Heart left ventricle (tissue), 16 donors: ENCODE measurements around the gene TNFRSF4. TPM values are rescaled to one million over a fixed set of nuclear protein-coding genes. Genes with fewer than 3 reads are reported as not detected.
A peak's percentile ranks its signal among the peaks of the same experiment; 100 is the strongest.

Source experiments
- ATAC-seq, 4 donors: fragments of 200-7000 bp; cut with Tn5 transposase; one replicate each; pipeline ENCODE4 v1.9.1; 2020 to 2022; ENCODE audit warnings: moderate library complexity in 4 of 4, mild to moderate bottlenecking in 3 of 4, moderate number of reproducible peaks in 1 of 4
- DNase-seq, 5 donors: peaks; one replicate each; pipeline ENCODE4 v3.0.0-alpha.2; 2020
- H3K27ac ChIP-seq, 12 donors: fragments of 200-600 bp; sonication (generic) in 4 of 12; one replicate each; pipeline versions ENCODE4 v1.5.0 to v1.8.0; 2016 to 2022; ENCODE audit warnings: mild to moderate bottlenecking in 2 of 12
- H3K27me3 ChIP-seq, 9 donors: fragments of 200-600 bp; sonication (generic) in 2 of 9; one replicate each; pipeline versions ENCODE4 v1.5.1 to v1.8.0; 2016 to 2022; ENCODE audit warnings: mild to moderate bottlenecking in 3 of 9
- H3K36me3 ChIP-seq, 9 donors: fragments of 200-600 bp; sonication (generic) in 2 of 9; one replicate each; pipeline versions ENCODE4 v1.5.0 to v1.8.0; 2018 to 2022; ENCODE audit warnings: mild to moderate bottlenecking in 2 of 9
- H3K4me1 ChIP-seq, 12 donors: fragments of 200-600 bp; sonication (generic) in 4 of 12; one replicate each; pipeline versions ENCODE4 v1.5.0 to v1.8.0; 2016 to 2022; ENCODE audit warnings: mild to moderate bottlenecking in 3 of 12
- H3K4me3 ChIP-seq, 12 donors: fragments of 200-600 bp; sonication (generic) in 4 of 12; one replicate each; pipeline versions ENCODE4 v1.5.0 to v1.8.0; 2017 to 2022; ENCODE audit warnings: mild to moderate bottlenecking in 9 of 12, moderate library complexity in 4 of 12
- H3K9me3 ChIP-seq, 12 donors: fragments of 200-600 bp; sonication (generic) in 4 of 12; one replicate each; pipeline versions ENCODE4 v1.5.0 to v1.8.0; 2016 to 2022; ENCODE audit warnings: mild to moderate bottlenecking in 1 of 12
- CTCF ChIP-seq, 12 donors: fragments of 200-600 bp; sonication (generic) in 4 of 12; IDR thresholded peaks; one replicate each; pipeline versions ENCODE4 v1.5.0 to v1.8.0; 2018 to 2022; ENCODE audit warnings: antibody characterized with exemption in 12 of 12, mild to moderate bottlenecking in 5 of 12
- POLR2A ChIP-seq, 2 donors: fragments of 450-650 bp; IDR thresholded peaks; one replicate each; pipeline ENCODE4 v1.6.1; 2017; ENCODE audit warnings: antibody characterized with exemption in 2 of 2, mild to moderate bottlenecking in 2 of 2, moderate library complexity in 2 of 2
- WGBS, 4 donors: extraction: QIAGEN DNeasy Blood & Tissue Kit in 2 of 4; methylation state at CpG; one replicate each; pipeline versions ENCODE4 v1.1.5 to v1.1.7; 2013 to 2018; 5-methylcytosine and 5-hydroxymethylcytosine counted together
- intact Hi-C, 10 donors: fragments of 100-400 bp; cut with DNase I; formaldehyde crosslinking; loops; one replicate each; pipeline versions ENCODE4 v1.11.1 to v1.14.2; 2022
- polyA plus RNA-seq, 2 donors: library from polyadenylated mRNA; stranded (reverse); fragments of 200-250 nt; gene quantifications; one replicate each; pipeline ENCODE4 v1.2.3, GENCODE V29; 2013
- total RNA-seq, 9 donors: library from RNA; depleted of rRNA in 2 of 9; stranded (reverse); fragments of >200 nt in 2 of 9; fragmentation: NEBNext Ultra II Directional in 3 of 9; extraction: Animal tissue kit (Norgen Biotek cat#: 25700) in 3 of 9; gene quantifications; one replicate each; pipeline versions ENCODE4 v1.1.0 to v1.2.4, GENCODE V29; 2016 to 2023
- donor health status: ischemic (EF 13 %, LVEDD 7.1; RV severe dilation, severe dysfunction).
- donor health status: healthy with polysubstance abuse.
- donor health status: DM: no; HTN: yes; CAD: no.
- donor health status: DM: no; HTN: no; CAD: no.
- donor health status: ischemic (EF 25% LVEDD 6.9; RV normal size, moderate dysfunction).
- donor health status: ischemic (EF 25% LVEDD 5.7; RV mildly dilated, moderate dysfunction).
- donor health status: healthy.
- donor health status: DM: yes; HTN: yes; CAD: no.
- donor health status: ischemic (EF 35%, LVEDD 5.7; RV mildly dilated, moderate dysfunction).
- donor health status: nonischemic (EF 11% LVEDD 7.7; RV severe dilation, severe dysfunction).
- donor health status: DM: yes; HTN: yes; CAD: no.
- donor health status: PGD.
- donor health status: ischemic (EF 29% LVEDD 5.4; RV normal size, mild dysfunction).
- donor health status: nonischemic (EF 23%, LVEDD 6.1; RV moderate dilation, normal function).

Gene TNFRSF4
- total and polyA plus RNA-seq, 11 donors: 1.1 to 23.8 (median 2.7) TPM

DNA sequence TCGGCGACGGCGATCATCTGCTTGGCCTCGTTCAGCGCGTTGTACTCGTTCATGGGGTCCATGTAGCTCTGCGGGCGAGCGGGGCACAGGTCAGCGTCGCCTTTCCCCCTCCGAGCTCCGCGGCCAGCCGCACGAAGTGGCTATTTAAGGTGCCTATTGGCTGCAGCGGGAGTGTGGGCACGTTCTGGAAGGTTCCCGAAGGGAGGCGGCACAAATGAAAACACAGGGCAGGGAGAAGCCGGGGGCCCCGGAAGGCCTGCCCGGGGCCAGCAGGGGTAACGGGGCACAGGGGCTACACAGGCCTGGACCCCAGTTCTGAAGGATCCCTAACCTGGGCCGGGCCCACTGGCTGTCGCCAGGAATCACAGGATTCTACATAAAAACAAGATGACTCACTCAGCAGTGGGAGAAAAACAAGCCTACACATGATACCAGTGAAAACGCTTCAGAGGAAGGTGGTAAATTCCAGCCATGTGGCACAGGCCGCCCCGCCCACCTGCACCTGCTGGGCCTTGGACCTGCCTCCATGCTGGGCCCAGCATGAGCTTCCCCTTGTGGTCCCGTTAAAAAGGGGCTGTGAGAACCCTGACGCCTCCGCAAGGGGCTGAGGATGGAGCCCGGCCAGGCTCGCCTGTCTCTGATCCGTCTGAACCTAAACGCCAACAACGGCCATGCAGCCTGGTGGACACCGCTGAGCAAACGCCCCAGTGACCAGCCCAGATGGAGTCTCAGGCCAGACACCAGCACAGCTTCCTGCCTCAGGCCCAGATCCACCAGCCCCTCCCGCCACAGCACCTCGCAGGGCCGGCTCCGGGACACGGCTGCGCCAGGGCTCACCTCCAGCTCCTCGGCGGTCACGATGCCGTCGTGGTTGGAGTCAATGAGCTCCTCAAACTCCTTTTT lies 3.9 kb upstream of the TNFRSF4 start:
- Histone ChIP-seq H3K27ac (peak overlapping the region in 8 of 12 donors; percentile 54 to 86 (median 70)), H3K36me3 (peaks cover 0 to 71% (median 58%) of the 10 kb centered on the region in 9 donors), H3K27me3 (peaks cover 0 to 2% (median 0%) of the 10 kb centered on the region in 9 donors), H3K9me3 (no peaks in the 10 kb centered on the region), H3K4me1 (peaks cover 0 to 42% (median 20%) of the 10 kb centered on the region in 12 donors), H3K4me3 (peak overlapping the region in 4 of 12 donors; percentile 4 to 32 (median 18))
- WGBS, 4 donors: 85 to 90% (median 89%) methylated on average over 50 to 52 of the region's 52 CpGs
- intact Hi-C loops: no loop called here
- DNase-seq (no peak), ATAC-seq (no peak)
- TF ChIP-seq CTCF (IDR thresholded peaks at IDR 0.05): no peak
- no peak for TF ChIP-seq POLR2A (IDR thresholded peaks at IDR 0.05)

DNA sequence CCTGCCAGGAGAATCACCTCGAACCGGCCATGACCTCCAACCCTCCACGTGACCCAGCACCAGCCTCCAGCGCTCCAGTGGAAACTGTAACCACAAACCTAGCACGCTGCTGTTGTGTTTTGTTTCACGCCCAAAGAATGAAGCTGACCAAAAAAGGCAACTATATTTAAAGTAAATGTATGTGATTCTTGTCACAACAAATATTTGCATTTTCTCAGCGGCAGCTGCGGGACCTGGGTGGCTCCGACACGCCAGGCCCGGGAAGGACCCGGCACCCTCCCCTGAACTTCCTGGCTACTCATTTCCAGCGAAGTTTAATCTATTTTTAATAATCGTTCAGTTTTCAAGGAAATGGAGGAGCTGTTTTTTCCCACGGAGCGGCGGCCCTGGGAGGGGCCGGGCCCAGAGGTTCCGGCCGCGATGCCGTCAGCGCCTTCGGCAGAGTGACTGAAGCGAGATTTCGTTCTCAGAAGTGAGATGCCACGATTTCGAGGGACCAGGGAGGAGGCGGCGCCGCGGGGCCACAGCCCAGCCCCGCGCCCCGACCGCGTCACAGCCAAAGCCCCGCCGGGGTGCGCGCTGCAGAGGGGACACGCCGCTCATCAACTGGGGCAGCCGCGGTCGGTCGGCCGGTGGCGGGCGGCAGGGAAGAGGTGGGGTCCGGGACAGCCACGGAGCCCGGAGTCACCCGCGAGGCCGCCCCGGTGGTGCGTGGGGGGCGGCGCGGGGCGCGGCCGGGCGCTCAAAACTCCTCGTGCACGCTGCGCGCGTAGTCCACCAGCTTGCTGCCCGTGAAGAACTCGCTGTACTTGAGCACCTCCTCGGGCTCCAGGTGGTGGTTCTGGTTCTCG lies 3.0 kb upstream of the TNFRSF4 start:
- WGBS, 4 donors: 75 to 86% (median 84%) methylated on average over 66 to 74 of the region's 74 CpGs
- ATAC-seq (peak in 1 of 4 donors; percentile 34), DNase-seq (no peak)
- intact Hi-C loops: no loop called here
- TF ChIP-seq POLR2A (IDR thresholded peaks at IDR 0.05): no peak
- TF ChIP-seq CTCF (IDR thresholded peaks at IDR 0.05): no peak
- H3K27me3 ChIP-seq: peaks cover 0 to 2% (median 0%) of the 10 kb centered on the region in 9 donors
- H3K36me3 ChIP-seq: peaks cover 0 to 62% (median 50%) of the 10 kb centered on the region in 9 donors
- H3K4me3 ChIP-seq: peak overlapping the region in 5 of 12 donors; percentile 4 to 32 (median 12)
- no peaks in the 10 kb centered on the region for H3K9me3 ChIP-seq
- peaks cover 0 to 46% (median 21%) of the 10 kb centered on the region in 12 donors for H3K4me1 ChIP-seq
- H3K27ac ChIP-seq: peak overlapping the region in 11 of 12 donors; percentile 24 to 86 (median 62)

GRCh38 chr1:1215881-1216605 lies 2.1 kb upstream of the TNFRSF4 start:
- ATAC-seq (no peak), DNase-seq (no peak)
- peak overlapping the region in 9 of 12 donors; percentile 24 to 86 (median 68) for H3K27ac ChIP-seq
- peaks cover 0 to 53% (median 40%) of the 10 kb centered on the region in 9 donors for H3K36me3 ChIP-seq
- H3K4me1 ChIP-seq: peaks cover 0 to 46% (median 21%) of the 10 kb centered on the region in 12 donors
- H3K4me3 ChIP-seq: peak overlapping the region in 1 of 12 donors; percentile 28
- H3K27me3 ChIP-seq: peaks cover 0 to 2% (median 0%) of the 10 kb centered on the region in 9 donors
- H3K9me3 ChIP-seq: no peaks in the 10 kb centered on the region
- intact Hi-C loops: no loop called here
- WGBS, 4 donors: 86 to 93% (median 87%) methylated on average over 10 to 21 of the region's 21 CpGs
- TF ChIP-seq POLR2A (IDR thresholded peaks at IDR 0.05) (no peak), CTCF (IDR thresholded peaks at IDR 0.05) (no peak)
